ENCODE data around the gene CEP43.

GRCh38 chr6:166980738-166981137 lies 18.5 kb upstream of the CEP43 start:
- TF ChIP-seq POLR2AphosphoS5 (IDR thresholded peaks at IDR 0.05; ENCODE audit: low read depth, low read length) (no peak), TAF1 (IDR thresholded peaks at IDR 0.05; ENCODE audit: borderline replicate concordance, low read depth, low read length) (no peak), POLR2A (IDR thresholded peaks at IDR 0.05; ENCODE audit: low read depth, low read length) (no peak)

Measured in GM12892 (cell line).